Measurements from ENCODE around the gene ULK4. TPM values are rescaled to one million over a fixed set of nuclear protein-coding genes. Genes with fewer than 3 reads are reported as not detected.

Gene ULK4
- total and polyA plus RNA-seq, 7 donors, result 2.1 to 18.6 (median 8.9) TPM

DNA sequence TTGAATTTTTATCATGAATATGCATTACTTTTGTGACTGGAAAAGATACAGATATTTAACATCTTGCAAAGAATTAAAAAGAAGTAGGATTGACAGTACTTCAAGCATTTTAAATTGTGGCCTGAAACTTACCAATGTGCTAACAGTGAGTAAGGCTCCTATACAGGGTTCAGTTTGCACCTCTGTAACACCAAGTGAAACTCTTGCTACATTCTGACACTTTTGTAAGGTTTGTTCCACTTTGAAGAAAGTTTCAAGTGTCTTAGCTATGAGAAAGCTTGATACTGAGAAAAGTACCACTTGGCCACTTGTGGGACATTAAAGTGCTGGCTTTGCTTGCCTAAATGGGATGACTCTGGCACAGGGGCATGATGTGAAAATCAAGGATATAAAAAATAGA, 473.4 kb downstream of the ULK4 start:
- TF ChIP-seq, protein P1, sequence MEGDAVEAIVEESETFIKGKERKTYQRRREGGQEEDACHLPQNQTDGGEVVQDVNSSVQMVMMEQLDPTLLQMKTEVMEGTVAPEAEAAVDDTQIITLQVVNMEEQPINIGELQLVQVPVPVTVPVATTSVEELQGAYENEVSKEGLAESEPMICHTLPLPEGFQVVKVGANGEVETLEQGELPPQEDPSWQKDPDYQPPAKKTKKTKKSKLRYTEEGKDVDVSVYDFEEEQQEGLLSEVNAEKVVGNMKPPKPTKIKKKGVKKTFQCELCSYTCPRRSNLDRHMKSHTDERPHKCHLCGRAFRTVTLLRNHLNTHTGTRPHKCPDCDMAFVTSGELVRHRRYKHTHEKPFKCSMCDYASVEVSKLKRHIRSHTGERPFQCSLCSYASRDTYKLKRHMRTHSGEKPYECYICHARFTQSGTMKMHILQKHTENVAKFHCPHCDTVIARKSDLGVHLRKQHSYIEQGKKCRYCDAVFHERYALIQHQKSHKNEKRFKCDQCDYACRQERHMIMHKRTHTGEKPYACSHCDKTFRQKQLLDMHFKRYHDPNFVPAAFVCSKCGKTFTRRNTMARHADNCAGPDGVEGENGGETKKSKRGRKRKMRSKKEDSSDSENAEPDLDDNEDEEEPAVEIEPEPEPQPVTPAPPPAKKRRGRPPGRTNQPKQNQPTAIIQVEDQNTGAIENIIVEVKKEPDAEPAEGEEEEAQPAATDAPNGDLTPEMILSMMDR (IDR thresholded peaks at IDR 0.05), result no peak
- TF ChIP-seq POLR2A (IDR thresholded peaks at IDR 0.05) (no peak), EP300 (IDR thresholded peaks at IDR 0.05) (no peak), POLR2AphosphoS5 (IDR thresholded peaks at IDR 0.05) (no peak)
- no peak for DNase-seq
- intact Hi-C loops (cut with DNase I), result no loop called here
- Histone ChIP-seq H3K27ac (no peak overlapping the region), H3K4me3 (no peak overlapping the region), H3K4me1 (no peaks in the 10 kb centered on the region), H3K27me3 (no peaks in the 10 kb centered on the region), H3K9me3 (no peaks in the 10 kb centered on the region), H3K36me3 (no peaks in the 10 kb centered on the region)

DNA sequence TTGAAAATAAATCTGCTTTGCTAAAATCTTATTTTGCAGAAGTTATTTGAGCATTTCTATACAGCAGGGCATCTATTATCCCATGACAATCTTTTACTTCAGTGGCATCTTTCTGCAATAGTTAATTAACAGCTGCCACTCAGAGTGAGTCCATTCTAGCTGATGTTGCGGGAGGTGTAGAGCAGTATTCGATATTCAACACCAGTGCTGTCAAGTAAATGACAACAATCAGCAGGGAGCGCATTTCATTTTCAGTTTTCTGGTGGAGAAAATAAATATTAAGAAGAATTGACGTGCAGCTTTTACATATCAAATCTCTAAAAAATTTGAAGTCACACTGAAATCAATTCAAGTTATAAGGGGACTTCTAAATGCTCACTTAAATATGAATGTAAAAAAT, 476.4 kb downstream of the ULK4 start:
- intact Hi-C loops (cut with DNase I), result no loop called here
- no peak for TF ChIP-seq POLR2AphosphoS5 (IDR thresholded peaks at IDR 0.05)
- TF ChIP-seq EP300 (IDR thresholded peaks at IDR 0.05), result no peak
- TF ChIP-seq, protein P1 (IDR thresholded peaks at IDR 0.05), result no peak
- no peak for TF ChIP-seq POLR2A (IDR thresholded peaks at IDR 0.05)
- no peak for DNase-seq
- H3K36me3 ChIP-seq, result no peaks in the 10 kb centered on the region
- H3K27me3 ChIP-seq, result no peaks in the 10 kb centered on the region
- H3K9me3 ChIP-seq, result no peaks in the 10 kb centered on the region
- no peaks in the 10 kb centered on the region for H3K4me1 ChIP-seq
- 94 to 96% methylated on average over 4 of the region's 4 CpGs for WGBS, 2 donors
- H3K27ac ChIP-seq, result no peak overlapping the region
- no peak overlapping the region for H3K4me3 ChIP-seq

DNA sequence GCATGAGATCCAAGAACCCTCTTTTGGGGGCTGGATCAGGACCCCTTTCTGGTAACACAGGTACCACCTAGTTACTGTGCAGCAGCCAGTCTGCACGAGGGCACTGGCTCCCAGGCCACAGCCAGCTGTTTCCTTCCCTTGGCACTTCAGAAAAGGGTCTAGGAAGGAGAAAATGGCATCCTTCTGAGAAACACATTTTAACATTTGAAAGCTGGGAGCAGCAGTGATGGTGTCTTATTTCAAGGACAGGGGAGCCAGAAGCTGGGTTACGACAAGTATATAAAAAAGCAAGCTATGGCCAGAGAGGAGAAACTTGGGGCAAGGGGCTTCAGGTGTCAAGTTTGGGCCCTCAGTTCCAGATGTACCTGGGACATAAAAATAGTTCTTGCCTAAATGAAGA, 479.8 kb downstream of the ULK4 start:
- H3K27ac ChIP-seq, result no peak overlapping the region
- no peak overlapping the region for H3K4me3 ChIP-seq
- WGBS, 2 donors, result 68 to 85% methylated on average over 2 of the region's 2 CpGs
- no peaks in the 10 kb centered on the region for H3K9me3 ChIP-seq
- DNase-seq, result no peak
- no peaks in the 10 kb centered on the region for H3K4me1 ChIP-seq
- TF ChIP-seq POLR2AphosphoS5 (IDR thresholded peaks at IDR 0.05) (no peak), EP300 (IDR thresholded peaks at IDR 0.05) (no peak), POLR2A (IDR thresholded peaks at IDR 0.05) (no peak)
- TF ChIP-seq, protein P1 (IDR thresholded peaks at IDR 0.05), result no peak
- H3K27me3 ChIP-seq, result no peaks in the 10 kb centered on the region
- no peaks in the 10 kb centered on the region for H3K36me3 ChIP-seq
- intact Hi-C loops (cut with DNase I), result no loop called here

GRCh38 chr3:41478278-41478677, 483.6 kb downstream of the ULK4 start:
- no peaks in the 10 kb centered on the region for H3K36me3 ChIP-seq
- intact Hi-C loops (cut with DNase I), result no loop called here
- no peaks in the 10 kb centered on the region for H3K27me3 ChIP-seq
- H3K4me3 ChIP-seq, result no peak overlapping the region
- no peaks in the 10 kb centered on the region for H3K4me1 ChIP-seq
- WGBS, 2 donors, result 77 to 93% methylated on average over 1 of the region's 1 CpG
- no peak for DNase-seq
- no peak for TF ChIP-seq POLR2A (IDR thresholded peaks at IDR 0.05)
- TF ChIP-seq EP300 (IDR thresholded peaks at IDR 0.05), result no peak
- TF ChIP-seq, protein P1 (IDR thresholded peaks at IDR 0.05), result no peak
- no peak for TF ChIP-seq POLR2AphosphoS5 (IDR thresholded peaks at IDR 0.05)
- no peak overlapping the region for H3K27ac ChIP-seq
- peaks cover 0 to 10% (median 4%) of the 10 kb centered on the region in 4 donors for H3K9me3 ChIP-seq

DNA sequence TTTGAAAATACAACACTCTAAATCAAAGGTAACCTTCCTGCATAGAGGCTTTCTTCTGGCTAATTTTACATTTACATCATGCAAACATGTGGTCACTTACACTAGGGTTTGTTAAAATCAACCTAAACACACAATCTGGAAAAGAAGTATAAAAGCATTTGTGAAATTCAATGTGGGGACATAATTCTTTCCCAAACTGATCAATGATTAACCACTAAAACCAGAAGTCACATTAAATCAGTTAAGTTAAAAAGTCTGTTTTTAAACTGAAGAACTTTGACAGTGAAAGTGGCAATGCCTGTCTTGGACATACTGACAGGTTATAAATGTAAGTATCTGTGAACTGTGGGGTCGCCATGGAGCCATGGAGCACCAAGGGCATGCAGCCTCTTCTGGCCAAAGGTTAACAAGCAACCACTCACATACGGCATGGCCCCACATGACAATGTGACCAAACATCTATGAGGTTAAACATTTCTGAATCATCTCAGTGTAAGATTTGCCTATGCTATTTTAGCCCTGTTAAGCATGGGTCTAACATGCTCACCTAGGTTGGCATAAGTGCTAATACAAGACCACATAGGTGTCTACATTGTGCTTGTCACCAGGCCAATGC, 484.4 kb downstream of the ULK4 start:
- H3K4me3 ChIP-seq, result no peak overlapping the region
- H3K27me3 ChIP-seq, result no peaks in the 10 kb centered on the region
- no peak for DNase-seq
- H3K9me3 ChIP-seq, result peaks cover 0 to 16% (median 7%) of the 10 kb centered on the region in 4 donors
- 34 to 75% methylated on average over 2 of the region's 2 CpGs for WGBS, 2 donors
- H3K27ac ChIP-seq, result no peak overlapping the region
- no peaks in the 10 kb centered on the region for H3K36me3 ChIP-seq
- intact Hi-C loops (cut with DNase I), result no loop called here
- no peaks in the 10 kb centered on the region for H3K4me1 ChIP-seq
- TF ChIP-seq EP300 (IDR thresholded peaks at IDR 0.05) (no peak), POLR2AphosphoS5 (IDR thresholded peaks at IDR 0.05) (no peak), POLR2A (IDR thresholded peaks at IDR 0.05) (no peak)
- TF ChIP-seq, protein P1 (IDR thresholded peaks at IDR 0.05), result no peak
